HG03469 (cell line): Measurements from ENCODE around the gene ADGRA1.

Experiments used
- ATAC-seq: cut with Tn5 transposase; IDR thresholded peaks from one replicate; pipeline ENCODE4 v1.9.1; 2021; ENCODE audit warnings: mild to moderate bottlenecking, moderate library complexity, moderate number of reproducible peaks; ENCODE audit not compliant: unreplicated experiment

The ADGRA1 gene

GRCh38 chr10:133160826-133161471 lies 73.2 kb downstream of the ADGRA1 start:
- ATAC-seq: no peak

GRCh38 chr10:133161486-133162109 lies 73.9 kb downstream of the ADGRA1 start:
- ATAC-seq: no peak

DNA sequence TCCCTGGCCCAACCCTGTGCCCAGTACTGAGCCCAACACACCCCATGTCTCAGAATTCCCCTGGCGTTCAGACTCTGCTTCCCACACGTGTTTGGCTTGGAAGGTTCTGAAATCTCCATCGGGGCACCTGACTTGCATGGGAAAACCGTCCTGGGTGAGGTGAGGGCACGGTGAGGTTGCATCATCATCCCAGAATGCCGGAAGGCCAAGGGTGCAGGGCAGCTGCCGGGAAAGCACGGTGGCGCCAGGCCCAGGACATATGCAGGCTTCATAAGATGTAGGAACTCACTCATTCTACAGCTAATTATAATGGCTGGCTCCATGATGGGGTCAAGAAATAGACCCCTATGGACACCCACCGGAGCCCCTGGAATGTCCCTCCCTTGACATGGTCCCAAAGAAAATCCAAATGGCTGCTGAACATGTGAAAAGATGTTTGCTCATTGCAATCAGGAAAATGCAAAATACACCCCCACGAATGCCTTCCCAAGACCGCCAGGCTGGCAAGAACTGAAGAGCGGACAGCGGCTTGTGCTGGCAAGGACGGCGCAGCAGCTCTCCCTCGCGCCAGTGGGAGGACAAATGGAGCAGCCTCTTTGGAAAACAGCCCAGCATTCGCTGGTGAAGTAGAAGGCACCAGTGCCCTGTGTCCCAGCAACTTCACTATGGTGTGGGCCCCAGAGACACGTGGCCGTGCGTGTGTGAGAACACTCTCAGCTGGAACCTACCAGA lies 74.6 kb downstream of the ADGRA1 start:
- ATAC-seq: no peak

- ATAC-seq: no peak
Measured at GRCh38 chr10:133162910-133163856, 75.5 kb downstream of the ADGRA1 start.

GRCh38 chr10:133163889-133164815 lies 76.4 kb downstream of the ADGRA1 start:
- no peak for ATAC-seq

DNA sequence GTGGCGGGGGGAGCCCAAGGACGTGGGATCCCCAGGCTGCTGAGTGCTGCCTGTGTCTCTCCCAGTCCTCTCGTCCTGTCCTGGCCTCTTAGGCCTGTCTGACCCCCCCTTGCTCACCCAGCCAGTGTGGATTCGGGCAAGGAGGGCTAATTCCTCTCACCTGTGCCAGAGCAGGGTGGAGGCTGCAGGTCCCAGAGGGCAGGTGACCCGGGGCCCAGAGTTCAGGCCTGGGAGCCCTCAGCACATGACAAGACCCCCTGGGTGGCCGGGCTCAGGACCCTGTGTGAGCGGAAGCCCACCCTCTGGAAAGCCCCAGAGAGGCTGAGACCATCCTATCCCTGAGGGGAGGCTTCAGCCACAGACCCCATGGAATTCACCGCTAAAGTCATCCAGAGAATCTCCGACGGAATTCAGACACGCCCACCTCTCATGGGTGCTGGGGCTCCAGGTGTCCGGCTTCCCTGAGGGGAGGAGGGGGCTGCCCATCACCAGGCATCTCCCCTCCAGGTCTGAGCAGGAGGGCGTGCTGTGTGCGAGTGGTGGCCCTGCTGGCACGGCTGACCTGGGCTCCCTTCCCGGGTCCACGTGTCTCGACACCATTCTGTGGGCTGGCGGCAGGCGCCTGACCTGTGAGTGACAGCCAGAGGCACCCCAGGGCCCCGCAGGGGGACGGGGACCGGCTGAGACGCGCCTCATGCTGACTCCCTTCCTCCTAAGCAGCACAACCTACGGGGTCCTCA lies 77.3 kb downstream of the ADGRA1 start:
- ATAC-seq: no peak

DNA sequence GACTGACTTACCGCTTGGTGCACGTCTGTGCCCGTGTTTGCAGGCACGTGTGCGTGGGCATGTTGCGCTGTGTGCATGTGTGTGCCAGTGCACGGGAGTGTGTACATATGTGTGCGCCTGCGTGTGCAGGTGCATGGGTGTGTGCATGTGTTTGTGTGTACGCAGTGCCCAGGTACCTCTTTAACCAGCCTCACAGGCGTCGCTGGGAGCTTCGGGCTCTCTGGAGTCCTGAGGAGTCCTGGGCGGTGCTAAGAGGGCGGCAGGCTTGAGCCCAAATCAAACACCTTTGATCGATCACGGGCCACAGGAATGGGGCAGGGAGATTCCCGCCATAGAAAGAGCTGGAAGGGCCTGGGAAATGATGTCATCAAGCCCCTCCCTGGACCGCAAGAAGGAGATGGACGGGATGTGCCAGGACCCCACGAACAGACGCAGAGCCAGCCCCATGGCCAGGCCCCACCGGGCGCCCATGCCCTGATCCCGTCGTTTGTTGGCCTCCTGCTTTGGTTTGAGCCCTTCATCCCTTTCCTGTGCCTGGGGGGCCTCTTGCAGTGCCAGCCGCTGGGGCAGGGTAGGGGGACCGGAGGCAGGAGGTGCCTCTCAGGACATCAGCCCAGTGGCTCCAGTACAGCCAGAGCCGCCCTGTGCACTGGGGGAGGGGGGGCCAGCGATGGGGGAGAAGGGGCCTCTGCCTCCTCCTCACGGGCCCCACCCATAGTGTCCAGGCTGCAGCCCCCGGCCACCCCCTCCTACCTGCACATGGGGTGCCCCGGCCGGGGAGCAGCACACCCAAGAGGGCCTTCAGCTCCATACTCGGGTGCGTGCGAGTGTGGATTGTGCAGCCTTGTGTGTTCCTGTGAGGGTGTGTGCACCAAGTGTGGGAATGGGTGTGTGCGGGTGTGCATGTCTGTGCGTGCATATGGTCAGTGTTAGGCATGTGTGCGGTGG lies 78.1 kb downstream of the ADGRA1 start:
- no peak for ATAC-seq

DNA sequence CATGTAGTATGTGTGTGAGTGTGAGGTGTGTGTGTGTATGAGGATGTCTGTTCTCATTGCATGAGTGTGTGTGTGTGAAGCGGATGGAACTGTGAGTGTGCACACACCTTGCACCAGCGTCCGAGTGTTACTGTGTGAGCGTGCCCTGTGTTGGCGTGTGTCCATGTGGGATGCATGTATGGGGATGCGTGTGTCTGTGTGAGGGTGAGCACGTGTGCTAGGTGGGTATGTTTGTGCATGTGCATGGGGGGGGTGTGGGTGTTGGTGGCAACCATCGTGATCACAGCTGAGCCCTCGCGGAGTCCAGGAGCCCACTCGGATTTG lies 78.7 kb downstream of the ADGRA1 start:
- ATAC-seq: no peak

- ATAC-seq: no peak
Measured at GRCh38 chr10:133166828-133167692, 79.3 kb downstream of the ADGRA1 start.

GRCh38 chr10:133167693-133168616 lies 80.2 kb downstream of the ADGRA1 start:
- no peak for ATAC-seq

- no peak for ATAC-seq
Measured at GRCh38 chr10:133168617-133169031, 80.9 kb downstream of the ADGRA1 start.

- ATAC-seq: no peak
Measured at GRCh38 chr10:133169173-133169947, 81.6 kb downstream of the ADGRA1 start.

- ATAC-seq: no peak
Measured at GRCh38 chr10:133170092-133170491, 82.4 kb downstream of the ADGRA1 start.

DNA sequence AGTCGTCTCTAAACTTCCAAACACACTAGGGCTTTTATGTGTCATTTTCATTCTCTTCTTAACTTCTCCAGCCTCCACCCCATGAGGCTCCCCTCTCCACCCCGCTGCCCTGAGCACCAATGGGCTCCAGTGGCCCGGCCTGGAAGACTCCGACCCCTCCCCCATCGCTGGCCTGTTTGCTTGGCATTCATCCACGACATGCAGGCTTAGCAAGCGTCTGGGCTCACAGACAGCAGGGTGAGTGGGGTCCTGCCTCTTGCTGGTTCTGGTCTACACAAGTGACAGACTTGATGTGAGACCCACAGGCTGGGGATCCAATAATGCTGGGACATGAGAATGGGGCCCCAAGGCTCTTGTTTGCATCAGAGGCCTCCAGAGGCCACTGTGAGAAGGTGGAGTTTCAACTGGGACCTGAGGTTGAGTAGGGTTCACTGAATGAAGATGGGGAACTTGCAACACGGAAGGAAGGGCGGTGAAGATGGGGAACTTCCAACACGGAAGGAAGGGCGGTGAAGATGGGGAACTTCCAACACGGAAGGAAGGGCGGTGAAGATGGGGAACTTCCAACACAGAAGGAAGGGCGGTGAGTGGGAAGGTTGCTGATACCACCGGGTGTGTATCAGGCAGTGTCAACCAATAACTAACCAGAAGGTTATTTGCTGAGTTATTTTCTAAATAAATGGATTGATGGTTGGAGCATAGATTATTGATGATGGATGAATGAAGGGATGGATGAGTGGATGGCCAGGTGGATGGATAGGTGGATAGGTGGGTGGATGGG lies 86.3 kb downstream of the ADGRA1 start:
- no peak for ATAC-seq
